Trophoblast cell (in vitro differentiated cells and primary cell): ENCODE measurements around the gene PRPSAP1.

Experiments used
- DNase-seq, 2 donors: peaks; one replicate each; pipeline ENCODE4 v3.0.0-alpha.2; 2016
- H2AFZ ChIP-seq: 2 replicates; pipeline ENCODE4 v1.6.1; 2013; ENCODE audit warnings: low read length, moderate library complexity, mild to moderate bottlenecking; ENCODE audit not compliant: insufficient read depth, poor library complexity
- H2AK5ac ChIP-seq: 2 replicates; pipeline ENCODE4 v1.6.1; 2013; ENCODE audit warnings: mild to moderate bottlenecking, low read length
- H2BK120ac ChIP-seq: 2 replicates; pipeline ENCODE4 v1.6.1; 2013; ENCODE audit warnings: low read length, mild to moderate bottlenecking, moderate library complexity; ENCODE audit not compliant: insufficient read depth, poor library complexity
- H2BK12ac ChIP-seq: 2 replicates; pipeline ENCODE4 v1.6.1; 2013; ENCODE audit warnings: mild to moderate bottlenecking, low read length, moderate library complexity
- H2BK5ac ChIP-seq: 2 replicates; pipeline ENCODE4 v1.6.1; 2013; ENCODE audit warnings: low read length, low read depth, moderate library complexity, mild to moderate bottlenecking; ENCODE audit not compliant: poor library complexity
- H3K14ac ChIP-seq: 2 replicates; pipeline ENCODE4 v1.6.1; 2013; ENCODE audit warnings: mild to moderate bottlenecking, low read length
- H3K18ac ChIP-seq: 2 replicates; pipeline ENCODE4 v1.6.1; 2013; ENCODE audit warnings: mild to moderate bottlenecking, low read length
- H3K23ac ChIP-seq: 2 replicates; pipeline ENCODE4 v1.6.1; 2013; ENCODE audit warnings: low read length
- H3K27ac ChIP-seq: 2 replicates; pipeline ENCODE4 v1.5.1; 2013; ENCODE audit warnings: low read depth, mild to moderate bottlenecking, inconsistent platforms, low read length, moderate library complexity
- H3K27me3 ChIP-seq: 2 replicates; pipeline ENCODE4 v1.6.1; 2013; ENCODE audit warnings: inconsistent platforms, mild to moderate bottlenecking, low read length, moderate library complexity; ENCODE audit not compliant: insufficient read depth
- H3K36me3 ChIP-seq, 2 experiments: 1 replicate in 1 of 2; 2 replicates in 1 of 2; pipeline ENCODE4 v1.6.1; 2013; ENCODE audit warnings: low read length in 2 of 2, mild to moderate bottlenecking in 2 of 2, moderate library complexity in 1 of 2; ENCODE audit not compliant: insufficient read depth in 2 of 2, control insufficient read depth in 1 of 2
- H3K4ac ChIP-seq: 2 replicates; pipeline ENCODE4 v1.6.1; 2013; ENCODE audit warnings: low read depth, mild to moderate bottlenecking, low read length, moderate library complexity
- H3K4me1 ChIP-seq, 2 experiments: 1 replicate in 1 of 2; 2 replicates in 1 of 2; pipeline ENCODE4 v1.6.1; 2013; ENCODE audit warnings: low read length in 2 of 2, mild to moderate bottlenecking in 2 of 2, moderate library complexity in 1 of 2; ENCODE audit not compliant: insufficient read depth in 2 of 2, control insufficient read depth in 1 of 2
- H3K4me2 ChIP-seq: 2 replicates; pipeline ENCODE4 v1.6.1; 2013; ENCODE audit warnings: inconsistent platforms, mild to moderate bottlenecking, low read length, moderate library complexity
- H3K4me3 ChIP-seq: 2 replicates; pipeline ENCODE4 v1.5.1; 2013; ENCODE audit warnings: mild to moderate bottlenecking, low read depth, low read length, inconsistent platforms
- H3K79me1 ChIP-seq: one replicate; pipeline ENCODE4 v1.6.1; 2013; ENCODE audit warnings: low read length
- H3K79me2 ChIP-seq: 2 replicates; pipeline ENCODE4 v1.6.1; 2013; ENCODE audit warnings: low read length, mild to moderate bottlenecking; ENCODE audit not compliant: control insufficient read depth, insufficient read depth, poor library complexity
- H3K9ac ChIP-seq: 2 replicates; pipeline ENCODE4 v1.6.1; 2013; ENCODE audit warnings: mild to moderate bottlenecking, low read length
- H3K9me3 ChIP-seq: 2 replicates; pipeline ENCODE4 v1.6.1; 2013; ENCODE audit warnings: low read depth, mild to moderate bottlenecking, control low read depth, inconsistent platforms, low read length; ENCODE audit not compliant: insufficient read depth
- H4K12ac ChIP-seq: 2 replicates; pipeline ENCODE4 v1.6.1; 2013; ENCODE audit warnings: low read depth, mild to moderate bottlenecking, low read length, moderate library complexity
- H4K8ac ChIP-seq: 2 replicates; pipeline ENCODE4 v1.6.1; 2013; ENCODE audit warnings: low read depth, mild to moderate bottlenecking, low read length, moderate library complexity
- H4K91ac ChIP-seq: one replicate; pipeline ENCODE4 v1.6.1; 2013; ENCODE audit warnings: low read depth, mild to moderate bottlenecking, low read length, moderate library complexity
- WGBS: extraction: QIAGEN DNeasy Blood & Tissue Kit; methylation state at CpG from one replicate; pipeline ENCODE4 v1.1.7; 2013; ENCODE audit warnings: missing lambda C conversion rate; ENCODE audit not compliant: insufficient read length, insufficient coverage; ENCODE audit errors: extremely low coverage; 5-methylcytosine and 5-hydroxymethylcytosine counted together

The PRPSAP1 gene

DNA sequence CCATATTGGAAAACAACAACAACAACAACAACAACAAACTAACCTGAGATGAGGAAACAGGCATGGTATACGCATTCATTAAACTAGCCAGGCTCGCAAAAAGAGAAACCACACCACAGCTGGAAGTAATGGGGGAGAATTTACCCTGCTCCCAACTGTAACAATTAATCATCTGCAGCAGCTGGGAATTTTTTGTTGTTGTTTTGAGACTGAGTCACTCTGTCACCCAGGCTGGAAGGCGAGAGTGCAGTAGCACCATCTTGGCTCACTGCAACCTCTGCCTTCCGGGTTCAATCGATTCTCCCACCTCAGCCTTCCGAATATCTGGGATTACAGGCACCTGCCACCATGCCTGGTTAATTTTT is 16.3 kb downstream of the PRPSAP1 start:
- Histone ChIP-seq H3K27ac (no peak overlapping the region), H2AFZ (no peak overlapping the region), H4K8ac (no peak overlapping the region), H3K79me1 (no peaks in the 10 kb centered on the region), H2BK12ac (no peak overlapping the region), H3K9me3 (peaks cover 2% of the 10 kb centered on the region), H3K9ac (no peak overlapping the region), H3K14ac (no peak overlapping the region), H3K4ac (no peak overlapping the region), H3K4me3 (no peak overlapping the region), H3K4me1 (peaks cover 0 to 2% of the 10 kb centered on the region in 2 experiments), H3K36me3 (peaks cover 0 to 4% of the 10 kb centered on the region in 2 experiments), H2AK5ac (no peak overlapping the region), H3K18ac (no peak overlapping the region), H3K27me3 (no peaks in the 10 kb centered on the region), H4K12ac (no peak overlapping the region), H3K79me2 (no peaks in the 10 kb centered on the region), H2BK5ac (no peak overlapping the region), H2BK120ac (no peak overlapping the region), H4K91ac (no peak overlapping the region), H3K4me2 (no peak overlapping the region), H3K23ac (no peak overlapping the region)
- DNase-seq: peak in 1 of 2 donors; percentile 56
- WGBS: no CpG with 5 or more reads among the region's 6 CpGs

DNA sequence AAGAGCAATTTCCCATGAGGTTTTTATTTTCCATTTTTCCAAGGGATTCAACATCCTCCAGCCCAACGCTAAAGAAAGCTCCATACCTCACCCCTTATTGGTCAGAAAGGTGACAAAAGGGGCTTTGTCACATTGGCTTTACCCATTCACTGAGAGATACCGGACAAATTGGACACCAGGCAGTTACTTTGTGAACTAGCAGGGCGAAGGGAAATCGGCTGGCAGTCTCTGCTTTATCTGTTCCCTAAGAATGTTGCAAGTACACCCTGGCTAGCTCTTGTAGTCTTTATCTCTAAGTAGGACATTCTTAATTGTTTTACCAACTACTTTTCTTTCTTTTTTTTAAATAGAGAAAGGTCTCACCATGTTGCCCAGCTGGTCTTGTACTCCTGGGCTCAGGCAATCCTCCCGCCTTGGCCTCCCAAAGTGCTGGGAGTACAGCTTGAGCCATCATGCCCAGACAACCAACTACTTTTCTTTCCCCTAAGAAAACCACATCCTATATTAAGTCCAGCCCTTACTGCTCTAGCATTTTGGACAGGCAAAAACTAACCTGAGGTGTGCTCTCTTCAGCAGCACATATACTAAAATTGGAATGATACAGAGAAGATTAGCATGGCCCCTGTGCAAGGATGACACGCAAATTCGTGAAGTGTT is 16.8 kb downstream of the PRPSAP1 start:
- H3K27me3 ChIP-seq: no peaks in the 10 kb centered on the region
- no peaks in the 10 kb centered on the region for H3K79me1 ChIP-seq
- H3K36me3 ChIP-seq: peaks cover 2 to 4% of the 10 kb centered on the region in 2 experiments
- no peak overlapping the region for H2AFZ ChIP-seq
- H2BK12ac ChIP-seq: no peak overlapping the region
- H4K91ac ChIP-seq: no peak overlapping the region
- no peak overlapping the region for H4K12ac ChIP-seq
- H3K9ac ChIP-seq: no peak overlapping the region
- no peak overlapping the region for H3K27ac ChIP-seq
- no peak overlapping the region for H3K4ac ChIP-seq
- no peak overlapping the region for H2BK120ac ChIP-seq
- no CpG with 5 or more reads among the region's 7 CpGs for WGBS
- no peaks in the 10 kb centered on the region for H3K79me2 ChIP-seq
- H3K4me2 ChIP-seq: no peak overlapping the region
- no peak overlapping the region for H3K4me3 ChIP-seq
- no peak overlapping the region for H2BK5ac ChIP-seq
- H4K8ac ChIP-seq: no peak overlapping the region
- DNase-seq: no peak
- no peak overlapping the region for H2AK5ac ChIP-seq
- H3K14ac ChIP-seq: no peak overlapping the region
- peaks cover 2% of the 10 kb centered on the region for H3K9me3 ChIP-seq
- no peak overlapping the region for H3K18ac ChIP-seq
- H3K4me1 ChIP-seq: peaks cover 0 to 2% of the 10 kb centered on the region in 2 experiments
- no peak overlapping the region for H3K23ac ChIP-seq

DNA sequence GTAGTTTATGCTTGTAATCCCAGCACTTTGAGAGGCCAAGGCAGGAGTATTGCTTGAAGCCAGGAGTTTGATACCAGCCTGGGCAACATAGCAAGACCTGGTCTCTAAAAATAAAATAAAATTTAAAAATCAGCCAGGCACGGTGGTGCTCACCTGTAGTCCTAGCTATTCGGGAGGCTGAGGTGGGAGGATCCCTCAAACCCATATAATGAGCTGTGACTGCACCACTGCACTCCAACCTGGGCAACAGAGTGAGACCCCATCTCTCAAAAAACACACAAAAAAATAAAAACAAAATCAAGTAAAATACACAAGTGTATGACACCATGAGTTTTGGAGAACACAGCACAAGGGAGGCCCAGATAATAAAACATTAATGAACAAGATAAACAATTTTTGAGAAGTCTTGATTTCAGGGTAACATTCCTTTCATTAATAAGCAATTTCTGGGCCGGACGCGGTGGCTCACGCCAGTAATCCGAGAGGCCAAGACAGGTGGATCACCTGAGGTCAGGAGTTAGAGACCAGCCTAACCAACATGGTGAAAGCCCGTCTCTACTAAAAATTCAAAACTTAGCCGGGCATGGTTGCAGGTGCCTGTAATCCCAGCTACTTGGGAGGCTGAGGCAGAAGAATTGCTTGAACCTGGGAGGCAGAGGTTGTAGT is 17.9 kb downstream of the PRPSAP1 start:
- Histone ChIP-seq H3K14ac (no peak overlapping the region), H3K18ac (no peak overlapping the region), H3K36me3 (peaks cover 2 to 4% of the 10 kb centered on the region in 2 experiments), H3K4ac (no peak overlapping the region), H3K9me3 (peaks cover 2% of the 10 kb centered on the region), H4K8ac (no peak overlapping the region), H2BK5ac (no peak overlapping the region), H4K12ac (no peak overlapping the region), H4K91ac (no peak overlapping the region), H3K4me3 (no peak overlapping the region), H3K9ac (no peak overlapping the region), H2BK12ac (no peak overlapping the region), H2AK5ac (no peak overlapping the region), H3K27ac (no peak overlapping the region), H2BK120ac (no peak overlapping the region), H2AFZ (no peak overlapping the region), H3K23ac (no peak overlapping the region), H3K79me1 (no peaks in the 10 kb centered on the region), H3K27me3 (no peaks in the 10 kb centered on the region), H3K4me2 (no peak overlapping the region), H3K79me2 (no peaks in the 10 kb centered on the region), H3K4me1 (peaks cover 0 to 2% of the 10 kb centered on the region in 2 experiments)
- no CpG with 5 or more reads among the region's 9 CpGs for WGBS
- DNase-seq: no peak

DNA sequence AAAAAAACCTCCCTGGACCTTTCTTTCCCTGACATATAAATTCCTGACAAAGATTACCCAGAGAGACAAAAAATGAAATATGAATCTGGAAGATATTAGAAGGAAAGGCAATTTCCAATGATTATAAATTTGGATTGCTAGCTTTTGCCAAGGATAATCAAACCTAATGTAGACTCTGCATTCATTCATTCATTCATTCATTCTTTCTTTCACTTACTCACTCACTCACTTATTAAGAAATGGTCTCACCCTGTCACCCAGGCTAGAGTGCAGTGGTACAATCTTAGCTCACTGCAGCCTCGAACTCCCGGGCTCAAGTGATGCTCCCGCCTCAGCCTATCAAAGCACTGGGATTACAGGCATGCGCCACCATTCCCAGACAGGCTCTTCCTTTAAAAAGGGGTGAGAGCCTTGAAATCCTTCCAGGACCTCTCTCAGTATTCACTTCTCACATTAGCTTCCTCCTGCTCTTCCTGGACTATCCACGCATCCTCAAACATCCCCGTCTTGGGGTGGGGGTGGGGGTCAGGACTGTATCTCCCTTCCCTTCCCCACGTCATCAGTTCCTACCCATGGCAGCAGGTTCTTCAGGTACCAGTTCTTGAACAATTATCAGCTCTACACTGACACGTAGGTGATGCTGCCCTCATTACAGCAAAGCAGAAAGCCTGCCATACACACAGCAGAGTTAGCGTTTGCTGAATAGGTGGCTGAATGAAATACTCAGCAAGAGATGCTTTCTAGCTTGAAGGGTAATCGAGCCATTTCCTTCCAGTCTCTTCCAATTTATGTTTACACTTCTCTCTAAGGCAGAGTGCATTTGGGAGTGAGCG is 19.8 kb downstream of the PRPSAP1 start:
- WGBS: no CpG with 5 or more reads among the region's 11 CpGs
- no peak overlapping the region for H4K91ac ChIP-seq

More for the DNA sequence above, 19.8 kb downstream of the PRPSAP1 start:
- Histone ChIP-seq H3K4me3 (no peak overlapping the region), H4K12ac (no peak overlapping the region), H3K9ac (no peak overlapping the region), H4K8ac (no peak overlapping the region), H3K9me3 (peaks cover 2% of the 10 kb centered on the region), H3K23ac (no peak overlapping the region), H2AK5ac (no peak overlapping the region), H2BK120ac (no peak overlapping the region), H3K4me1 (peaks cover 0 to 2% of the 10 kb centered on the region in 2 experiments), H3K79me1 (no peaks in the 10 kb centered on the region), H2BK12ac (no peak overlapping the region), H3K4ac (no peak overlapping the region), H3K14ac (no peak overlapping the region), H3K27me3 (no peaks in the 10 kb centered on the region), H3K27ac (no peak overlapping the region), H3K18ac (no peak overlapping the region), H2AFZ (no peak overlapping the region), H2BK5ac (no peak overlapping the region), H3K79me2 (no peaks in the 10 kb centered on the region), H3K4me2 (no peak overlapping the region), H3K36me3 (peaks cover 10 to 11% of the 10 kb centered on the region in 2 experiments)
- no peak for DNase-seq
